Measurements from ENCODE around the gene MUC16. TPM values are rescaled to one million over a fixed set of nuclear protein-coding genes. Genes with fewer than 3 reads are reported as not detected.
"Not testable (repeated sequence)": the region's sequence is repeated elsewhere in the genome, so short reads cannot be mapped to it uniquely, and the experiment has no call there.

MUC16 gene
- polyA plus RNA-seq, 1 donor from 2014 or later: not detected

- H2AFZ ChIP-seq (ENCODE audit: low read depth, low read length): no peak overlapping the region
- no peaks in the 10 kb centered on the region for H4K20me1 ChIP-seq (ENCODE audit: insufficient read depth)
- no peaks in the 10 kb centered on the region for H3F3A ChIP-seq (ENCODE audit: insufficient read depth, low read length, poor library complexity, severe bottlenecking)
- H3K9ac ChIP-seq (ENCODE audit: low read length): no peak overlapping the region
- TF ChIP-seq SMC3 (conservative IDR thresholded peaks at IDR 0.05; ENCODE audit: poor library complexity) (no peak), EP300 (conservative IDR thresholded peaks at IDR 0.05; ENCODE audit: poor library complexity, severe bottlenecking) (no peak), MXI1 (conservative IDR thresholded peaks at IDR 0.05; ENCODE audit: poor library complexity, severe bottlenecking) (no peak), TAF1 (IDR thresholded peaks at IDR 0.05; ENCODE audit: low read depth) (no peak)
- H3K36me3 ChIP-seq (ENCODE audit: insufficient read depth, low read length): no peaks in the 10 kb centered on the region
- no peaks in the 10 kb centered on the region for H3K9me2 ChIP-seq (ENCODE audit: insufficient read depth, low read length)
- no peaks in the 10 kb centered on the region for H3K27me3 ChIP-seq (ENCODE audit: insufficient read depth, low read depth, low read length)
- no peaks in the 10 kb centered on the region for H3K79me2 ChIP-seq (replicated peaks; ENCODE audit: insufficient read depth, low read length)
- H3K27ac ChIP-seq (ENCODE audit: low read length): no peak overlapping the region
- no peaks in the 10 kb centered on the region for H3K9me3 ChIP-seq (ENCODE audit: low read length)
- no peak overlapping the region for H3K4me2 ChIP-seq (ENCODE audit: low read length)
- no peak overlapping the region for H3K4me3 ChIP-seq (ENCODE audit: low read length)
Observed at GRCh38 chr19:9054765-9055164, 44.6 kb upstream of the MUC16 start.

GRCh38 chr19:9054207-9054606 is 44.0 kb upstream of the MUC16 start:
- H2AFZ ChIP-seq (ENCODE audit: low read depth, low read length): no peak overlapping the region

GRCh38 chr19:9053674-9054073 is 43.5 kb upstream of the MUC16 start:
- H3K9ac ChIP-seq (ENCODE audit: low read length); H3F3A ChIP-seq (ENCODE audit: insufficient read depth, low read length, poor library complexity, severe bottlenecking); H3K9me3 ChIP-seq (ENCODE audit: low read length); H3K27me3 ChIP-seq (ENCODE audit: insufficient read depth, low read depth, low read length); H4K20me1 ChIP-seq (ENCODE audit: insufficient read depth); H3K4me2 ChIP-seq (ENCODE audit: low read length); H3K27ac ChIP-seq (ENCODE audit: low read length); H3K4me3 ChIP-seq (ENCODE audit: low read length); H3K79me2 ChIP-seq (replicated peaks; ENCODE audit: insufficient read depth, low read length); H2AFZ ChIP-seq (ENCODE audit: low read depth, low read length); H3K9me2 ChIP-seq (ENCODE audit: insufficient read depth, low read length); H3K36me3 ChIP-seq (ENCODE audit: insufficient read depth, low read length): not testable (repeated sequence)

More at GRCh38 chr19:9054207-9054606, 44.0 kb upstream of the MUC16 start:
- Histone ChIP-seq H3K79me2 (replicated peaks; ENCODE audit: insufficient read depth, low read length) (no peaks in the 10 kb centered on the region), H4K20me1 (ENCODE audit: insufficient read depth) (no peaks in the 10 kb centered on the region), H3K36me3 (ENCODE audit: insufficient read depth, low read length) (no peaks in the 10 kb centered on the region), H3K4me3 (ENCODE audit: low read length) (no peak overlapping the region), H3K4me2 (ENCODE audit: low read length) (no peak overlapping the region), H3K9me2 (ENCODE audit: insufficient read depth, low read length) (no peaks in the 10 kb centered on the region), H3K9ac (ENCODE audit: low read length) (no peak overlapping the region), H3K27ac (ENCODE audit: low read length) (no peak overlapping the region), H3K27me3 (ENCODE audit: insufficient read depth, low read depth, low read length) (no peaks in the 10 kb centered on the region), H3K9me3 (ENCODE audit: low read length) (no peaks in the 10 kb centered on the region), H3F3A (ENCODE audit: insufficient read depth, low read length, poor library complexity, severe bottlenecking) (no peaks in the 10 kb centered on the region)
- no peak for TF ChIP-seq TAF1 (IDR thresholded peaks at IDR 0.05; ENCODE audit: low read depth)
- TF ChIP-seq POLR2AphosphoS5 (IDR thresholded peaks at IDR 0.05): no peak
- TF ChIP-seq MXI1 (conservative IDR thresholded peaks at IDR 0.05; ENCODE audit: poor library complexity, severe bottlenecking): no peak

- Histone ChIP-seq H3K9me3 (ENCODE audit: low read length) (no peaks in the 10 kb centered on the region), H4K20me1 (ENCODE audit: insufficient read depth) (no peaks in the 10 kb centered on the region), H3K27ac (ENCODE audit: low read length) (no peak overlapping the region), H3K4me3 (ENCODE audit: low read length) (no peak overlapping the region), H3K27me3 (ENCODE audit: insufficient read depth, low read depth, low read length) (no peaks in the 10 kb centered on the region), H3K79me2 (replicated peaks; ENCODE audit: insufficient read depth, low read length) (no peaks in the 10 kb centered on the region), H3F3A (ENCODE audit: insufficient read depth, low read length, poor library complexity, severe bottlenecking) (no peaks in the 10 kb centered on the region), H3K36me3 (ENCODE audit: insufficient read depth, low read length) (no peaks in the 10 kb centered on the region), H3K9ac (ENCODE audit: low read length) (no peak overlapping the region), H2AFZ (ENCODE audit: low read depth, low read length) (no peak overlapping the region), H3K4me2 (ENCODE audit: low read length) (no peak overlapping the region), H3K9me2 (ENCODE audit: insufficient read depth, low read length) (no peaks in the 10 kb centered on the region)
- no peak for TF ChIP-seq TAF1 (IDR thresholded peaks at IDR 0.05; ENCODE audit: low read depth)
Observed at GRCh38 chr19:9052894-9053293, 42.7 kb upstream of the MUC16 start.

- H3K9me2 ChIP-seq (ENCODE audit: insufficient read depth, low read length): no peaks in the 10 kb centered on the region
- H3K27me3 ChIP-seq (ENCODE audit: insufficient read depth, low read depth, low read length): no peaks in the 10 kb centered on the region
- no peak for TF ChIP-seq CTCF (IDR thresholded peaks at IDR 0.05; ENCODE audit: poor library complexity, severe bottlenecking)
- TF ChIP-seq TAF1 (IDR thresholded peaks at IDR 0.05; ENCODE audit: low read depth): no peak
- TF ChIP-seq EZH2 (IDR thresholded peaks at IDR 0.05; ENCODE audit: borderline replicate concordance, insufficient read depth, low read length, poor library complexity, severe bottlenecking): no peak
- H2AFZ ChIP-seq (ENCODE audit: low read depth, low read length): no peak overlapping the region
- H3K9ac ChIP-seq (ENCODE audit: low read length): no peak overlapping the region
- no peaks in the 10 kb centered on the region for H3K79me2 ChIP-seq (replicated peaks; ENCODE audit: insufficient read depth, low read length)
- no peaks in the 10 kb centered on the region for H3F3A ChIP-seq (ENCODE audit: insufficient read depth, low read length, poor library complexity, severe bottlenecking)
- no peaks in the 10 kb centered on the region for H3K36me3 ChIP-seq (ENCODE audit: insufficient read depth, low read length)
- H3K9me3 ChIP-seq (ENCODE audit: low read length): no peaks in the 10 kb centered on the region
- no peak overlapping the region for H3K4me3 ChIP-seq (ENCODE audit: low read length)
- no peaks in the 10 kb centered on the region for H4K20me1 ChIP-seq (ENCODE audit: insufficient read depth)
- no peak overlapping the region for H3K4me2 ChIP-seq (ENCODE audit: low read length)
- H3K27ac ChIP-seq (ENCODE audit: low read length): no peak overlapping the region
Observed at GRCh38 chr19:9046694-9047093, 36.5 kb upstream of the MUC16 start.

All from neural cell (in vitro differentiated cells).